K562 (cell line): ENCODE data around the gene ERVH48-1. TPM values are rescaled to one million over a fixed set of nuclear protein-coding genes. Genes with fewer than 3 reads are reported as not detected.

Source experiments
- CBX3 ChIP-seq, 2 experiments: IDR thresholded peaks; 1 replicate in 1 of 2; 2 replicates in 1 of 2; pipeline ENCODE4 v1.6.1; 2012; ENCODE audit warnings: inconsistent platforms in 2 of 2, low read length in 2 of 2, borderline replicate concordance in 1 of 2, control low read depth in 1 of 2
- CREB5 ChIP-seq: fragments of 250-450 bp; sonication (Bioruptor Pico); IDR thresholded peaks from 2 replicates; pipeline ENCODE4 v1.5.0; 2020; ENCODE audit warnings: mild to moderate bottlenecking
- ELF1 ChIP-seq: fragments of 200-800 bp; sonication (Bioruptor generic); IDR thresholded peaks from 2 replicates; pipeline ENCODE4 v1.6.1; 2016; ENCODE audit warnings: missing genetic modification characterization, missing compliant biosample characterization
- EZH2 ChIP-seq: IDR thresholded peaks from 2 replicates; pipeline ENCODE4 v1.6.1; 2012; ENCODE audit warnings: low read depth, mild to moderate bottlenecking, inconsistent platforms, low read length, borderline replicate concordance
- GABPA ChIP-seq: fragments of 200-800 bp; sonication (Bioruptor generic); conservative IDR thresholded peaks from 2 replicates; pipeline ENCODE4 v1.6.1; 2016; ENCODE audit warnings: low read depth, missing genetic modification characterization, missing compliant biosample characterization
- GTF3C2 ChIP-seq: IDR thresholded peaks from 3 replicates; pipeline ENCODE4 v1.6.1; 2011; ENCODE audit warnings: borderline replicate concordance, mild to moderate bottlenecking, moderate library complexity; ENCODE audit not compliant: insufficient read length; ENCODE audit errors: extremely low read depth
- HDAC8 ChIP-seq: fragments of 450-650 bp; IDR thresholded peaks from 2 replicates; pipeline ENCODE4 v1.6.1; 2016; ENCODE audit warnings: mild to moderate bottlenecking, missing genetic modification characterization, moderate library complexity, missing compliant biosample characterization
- LARP7 ChIP-seq: fragments of 450-650 bp; IDR thresholded peaks from 2 replicates; pipeline ENCODE4 v1.6.1; 2016
- MTF1 ChIP-seq: fragments of 250-450 bp; sonication (Bioruptor Pico); IDR thresholded peaks from 2 replicates; pipeline ENCODE4 v1.9.0; 2021; ENCODE audit warnings: moderate library complexity, mild to moderate bottlenecking, inconsistent platforms, borderline replicate concordance
- MXI1 ChIP-seq: IDR thresholded peaks from 2 replicates; pipeline ENCODE4 v1.6.1; 2011; ENCODE audit warnings: low read depth, mild to moderate bottlenecking, improper control_type of control experiment, low read length
- NFRKB ChIP-seq: fragments of 450-650 bp; IDR thresholded peaks from 2 replicates; pipeline ENCODE4 v1.6.1; 2016; ENCODE audit warnings: low read depth
- STAG1 ChIP-seq: sonication (generic); formaldehyde crosslinking; IDR thresholded peaks from 2 replicates; pipeline ENCODE4 v1.5.0; 2020; ENCODE audit warnings: missing genetic modification reagents, borderline replicate concordance
- SUPT5H ChIP-seq: fragments of 450-650 bp; IDR thresholded peaks from 2 replicates; pipeline ENCODE4 v1.6.1; 2016
- TEAD1 ChIP-seq, 2 experiments: fragments of 450-650 bp in 1 of 2; sonication (generic) in 1 of 2; formaldehyde crosslinking; IDR thresholded peaks; 2 replicates each; pipeline versions ENCODE4 v1.4.0 to v1.8.0; 2020 to 2022; ENCODE audit warnings: mild to moderate bottlenecking in 2 of 2, missing genetic modification reagents in 1 of 2
- TOE1 ChIP-seq, 2 experiments: fragments of 450-650 bp in 1 of 2; sonication (generic) in 1 of 2; formaldehyde crosslinking in 1 of 2; IDR thresholded peaks; 2 replicates each; pipeline versions ENCODE4 v1.7.1 to v1.8.0; 2016 to 2022; ENCODE audit warnings: borderline replicate concordance in 2 of 2, mild to moderate bottlenecking in 2 of 2, antibody characterized with exemption in 1 of 2, inconsistent platforms in 1 of 2, low read depth in 1 of 2, missing genetic modification reagents in 1 of 2, moderate library complexity in 1 of 2
- ZNF384 ChIP-seq: IDR thresholded peaks from 2 replicates; pipeline ENCODE4 v1.6.1; 2012; ENCODE audit warnings: low read depth, low read length, improper control_type of control experiment
- ZNF583 ChIP-seq: fragments of 250-450 bp; sonication (Bioruptor Pico); IDR thresholded peaks from 2 replicates; pipeline ENCODE4 v1.4.0; 2020
- polyA plus RNA-seq, 8 experiments: library from polyadenylated mRNA; depleted of rRNA in 4 of 8; stranded (reverse) in 5 of 8; unstranded in 3 of 8; fragments of >200 nt; fragmentation: Nextera tagmentation in 2 of 8; fragmentation: Illumina TruSeq in 1 of 8; extraction: Ambion mirVana in 2 of 8; extraction: Trizol in 1 of 8; gene quantifications; 2 replicates each; pipeline versions ENCODE4 v1.2.1 to v1.2.3, GENCODE V29; 2011 to 2014; ENCODE audit warnings: inconsistent platforms in 1 of 8, missing spikeins in 1 of 8
- total RNA-seq, 7 experiments: library from RNA; depleted of rRNA in 6 of 7; stranded (reverse); fragments of >200 nt in 6 of 7; fragmentation: Illumina TruSeq in 2 of 7; extraction: Trizol in 2 of 7; gene quantifications; 2 replicates each; pipeline versions ENCODE4 v1.2.1 to v1.2.3, GENCODE V29; 2011 to 2021; ENCODE audit warnings: low replicate concordance in 1 of 7
- TF ChIP-seq, protein P1 (sequence below): sonication (generic); formaldehyde crosslinking; IDR thresholded peaks from 2 replicates; pipeline ENCODE4 v1.4.0; 2020; ENCODE audit warnings: mild to moderate bottlenecking, missing genetic modification reagents
- TF ChIP-seq, protein P2 (sequence below): fragments of 450-650 bp; formaldehyde crosslinking; conservative IDR thresholded peaks from 2 replicates; pipeline ENCODE4 v1.4.0; 2022; ENCODE audit warnings: mild to moderate bottlenecking, missing genetic modification characterization

The ERVH48-1 gene
- total and polyA plus RNA-seq, 9 of the 15 experiments (the other 6 are each of a cell fraction or from before 2014, with no cell fraction given), result 0.08 to 0.49 (median 0.16) TPM; not detected in 3

- TF ChIP-seq TOE1 (IDR thresholded peaks at IDR 0.05; ENCODE audit: borderline replicate concordance) (no peak), TOE1 (CRISPR knock-in tag; IDR thresholded peaks at IDR 0.05; ENCODE audit: borderline replicate concordance, low read depth) (0 out of 2 replicates have a peak, but pooled peaks have one; percentile 26), HDAC8 (0 out of 2 replicates have a peak, but pooled peaks have one; percentile 16), ELF1 (tag) (no peak), MXI1 (no peak), LARP7 (no peak), ZNF583 (CRISPR knock-in tag) (no peak), GABPA (tag) (peak; percentile 16), MTF1 (CRISPR knock-in tag) (no peak; the same call in 1 of the 2 replicates), GTF3C2 (no peak), CBX3 (IDR thresholded peaks at IDR 0.05; ENCODE audit: borderline replicate concordance in 1 of 2, low read length in 2 of 2) (no peak), EZH2 (no peak), TEAD1 (CRISPR knock-in tag; IDR thresholded peaks at IDR 0.05) (0 out of 4 replicates have a peak, but pooled peaks of 1 of the 2 experiments have one; percentile 18), ZNF384 (no peak), STAG1 (CRISPR knock-in tag) (no peak), NFRKB (peak; percentile 47; the same call in 1 of the 2 replicates), CREB5 (no peak), SUPT5H (no peak)
- TF ChIP-seq, protein P1, sequence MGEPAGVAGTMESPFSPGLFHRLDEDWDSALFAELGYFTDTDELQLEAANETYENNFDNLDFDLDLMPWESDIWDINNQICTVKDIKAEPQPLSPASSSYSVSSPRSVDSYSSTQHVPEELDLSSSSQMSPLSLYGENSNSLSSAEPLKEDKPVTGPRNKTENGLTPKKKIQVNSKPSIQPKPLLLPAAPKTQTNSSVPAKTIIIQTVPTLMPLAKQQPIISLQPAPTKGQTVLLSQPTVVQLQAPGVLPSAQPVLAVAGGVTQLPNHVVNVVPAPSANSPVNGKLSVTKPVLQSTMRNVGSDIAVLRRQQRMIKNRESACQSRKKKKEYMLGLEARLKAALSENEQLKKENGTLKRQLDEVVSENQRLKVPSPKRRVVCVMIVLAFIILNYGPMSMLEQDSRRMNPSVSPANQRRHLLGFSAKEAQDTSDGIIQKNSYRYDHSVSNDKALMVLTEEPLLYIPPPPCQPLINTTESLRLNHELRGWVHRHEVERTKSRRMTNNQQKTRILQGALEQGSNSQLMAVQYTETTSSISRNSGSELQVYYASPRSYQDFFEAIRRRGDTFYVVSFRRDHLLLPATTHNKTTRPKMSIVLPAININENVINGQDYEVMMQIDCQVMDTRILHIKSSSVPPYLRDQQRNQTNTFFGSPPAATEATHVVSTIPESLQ, result peak; percentile 48; the same call in 1 of the 2 replicates
- TF ChIP-seq, protein P2, sequence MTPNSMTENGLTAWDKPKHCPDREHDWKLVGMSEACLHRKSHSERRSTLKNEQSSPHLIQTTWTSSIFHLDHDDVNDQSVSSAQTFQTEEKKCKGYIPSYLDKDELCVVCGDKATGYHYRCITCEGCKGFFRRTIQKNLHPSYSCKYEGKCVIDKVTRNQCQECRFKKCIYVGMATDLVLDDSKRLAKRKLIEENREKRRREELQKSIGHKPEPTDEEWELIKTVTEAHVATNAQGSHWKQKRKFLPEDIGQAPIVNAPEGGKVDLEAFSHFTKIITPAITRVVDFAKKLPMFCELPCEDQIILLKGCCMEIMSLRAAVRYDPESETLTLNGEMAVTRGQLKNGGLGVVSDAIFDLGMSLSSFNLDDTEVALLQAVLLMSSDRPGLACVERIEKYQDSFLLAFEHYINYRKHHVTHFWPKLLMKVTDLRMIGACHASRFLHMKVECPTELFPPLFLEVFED, result 0 out of 2 replicates have a peak, but pooled peaks have one; percentile 21
Observed at GRCh38 chr21:42973309-42973990, 48.0 kb upstream of the ERVH48-1 start (continued).
